Endothelial cell (in vitro differentiated cells): ENCODE measurements around the gene ECT2. TPM values are rescaled to one million over a fixed set of nuclear protein-coding genes. Genes with fewer than 3 reads are reported as not detected.
"Not testable (repeated sequence)": the region's sequence is repeated elsewhere in the genome, so short reads cannot be mapped to it uniquely, and the experiment has no call there.

ENCODE experiments used
- DNase-seq: peaks from one replicate; pipeline ENCODE4 v3.0.0; 2021; ENCODE audit warnings: low spot score
- H3K27ac Mint-ChIP-seq: one replicate; pipeline ENCODE4 v1.8.0; 2021; ENCODE audit warnings: mixed read lengths, inconsistent platforms; ENCODE audit not compliant: unreplicated experiment
- H3K27me3 Mint-ChIP-seq: one replicate; pipeline ENCODE4 v1.8.0; 2021; ENCODE audit warnings: mild to moderate bottlenecking, moderate library complexity, mixed read lengths, inconsistent platforms; ENCODE audit not compliant: unreplicated experiment
- H3K36me3 Mint-ChIP-seq: one replicate; pipeline ENCODE4 v1.8.0; 2021; ENCODE audit warnings: mild to moderate bottlenecking, low read depth, mixed read lengths, inconsistent platforms; ENCODE audit not compliant: unreplicated experiment
- H3K4me1 Mint-ChIP-seq: one replicate; pipeline ENCODE4 v1.8.0; 2021; ENCODE audit warnings: mild to moderate bottlenecking, mixed read lengths, inconsistent platforms; ENCODE audit not compliant: unreplicated experiment
- H3K4me3 Mint-ChIP-seq: one replicate; pipeline ENCODE4 v1.8.0; 2021; ENCODE audit warnings: mild to moderate bottlenecking, mixed read lengths, inconsistent platforms; ENCODE audit not compliant: unreplicated experiment
- H3K9me3 Mint-ChIP-seq: one replicate; pipeline ENCODE4 v1.8.0; 2021; ENCODE audit warnings: mixed read lengths, inconsistent platforms; ENCODE audit not compliant: unreplicated experiment
- CTCF ChIP-seq: fragments of 200-600 bp; sonication (generic); IDR thresholded peaks from one replicate; pipeline ENCODE4 v1.5.0; 2021; ENCODE audit warnings: antibody characterized with exemption; ENCODE audit not compliant: unreplicated experiment
- total RNA-seq: library from RNA; stranded (reverse); fragmentation: NEBNext Ultra II Directional; extraction: Animal tissue kit (Norgen Biotek cat#: 25700); gene quantifications from one replicate; pipeline ENCODE4 v1.2.1, GENCODE V29; 2021; ENCODE audit not compliant: unreplicated experiment

The ECT2 gene
- total RNA-seq, 1 donor from 2014 or later, result 18.0 TPM

DNA sequence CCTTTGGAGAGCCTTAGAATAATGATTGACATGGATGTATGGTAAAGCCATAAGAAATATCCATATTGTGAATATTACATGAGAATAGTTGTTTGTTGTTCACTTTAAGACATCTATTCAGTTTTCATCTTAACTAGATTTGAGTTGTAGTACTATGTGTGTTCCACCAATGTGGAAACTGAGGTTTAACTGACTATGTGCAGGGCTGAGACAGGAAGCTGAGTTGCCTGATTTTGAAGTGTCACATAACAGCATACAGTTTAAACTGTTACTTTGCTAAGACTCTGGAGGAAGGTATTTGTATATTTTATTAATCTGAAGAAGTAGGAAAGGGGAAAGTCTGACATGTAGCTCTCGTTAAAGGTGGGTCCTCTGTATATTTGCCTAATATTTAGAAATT, 2.1 kb downstream of the ECT2 start:
- Mint-ChIP-seq H3K36me3 (peaks cover 8% of the 10 kb centered on the region), H3K27me3 (peaks cover 7% of the 10 kb centered on the region), H3K4me3 (no peak overlapping the region), H3K9me3 (no peaks in the 10 kb centered on the region), H3K27ac (no peak overlapping the region), H3K4me1 (peaks cover 22% of the 10 kb centered on the region)
- TF ChIP-seq CTCF, result no peak
- no peak for DNase-seq

GRCh38 chr3:172753125-172753524, 2.6 kb downstream of the ECT2 start:
- peaks cover 22% of the 10 kb centered on the region for H3K4me1 Mint-ChIP-seq
- no peak for TF ChIP-seq CTCF

DNA sequence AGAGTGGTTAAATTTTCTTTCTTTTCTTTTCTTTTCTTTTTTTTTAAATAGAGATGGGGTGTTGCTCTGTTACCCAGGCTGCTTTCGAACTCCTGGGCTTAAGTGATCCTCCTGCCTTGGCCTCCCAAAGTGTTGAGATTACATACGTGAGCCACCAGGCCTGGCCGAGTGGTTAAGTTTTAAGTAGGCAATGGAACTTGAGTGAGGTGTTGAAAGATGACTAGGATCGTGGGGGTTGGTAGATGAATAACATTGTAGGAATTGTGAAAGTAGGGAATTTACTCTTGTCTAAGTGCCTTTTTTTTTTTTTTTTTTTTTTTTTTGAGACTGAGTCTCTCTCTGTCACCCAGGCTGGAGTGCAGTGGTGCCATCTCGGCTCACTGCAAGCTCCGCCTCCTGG, 9.9 kb downstream of the ECT2 start:
- not testable (repeated sequence) for DNase-seq, H3K36me3 Mint-ChIP-seq, H3K4me3 Mint-ChIP-seq, H3K27ac Mint-ChIP-seq, H3K9me3 Mint-ChIP-seq, H3K27me3 Mint-ChIP-seq, H3K4me1 Mint-ChIP-seq

More at GRCh38 chr3:172753125-172753524, 2.6 kb downstream of the ECT2 start:
- Mint-ChIP-seq H3K27ac (no peak overlapping the region), H3K4me3 (no peak overlapping the region), H3K9me3 (no peaks in the 10 kb centered on the region), H3K27me3 (peaks cover 7% of the 10 kb centered on the region), H3K36me3 (peaks cover 8% of the 10 kb centered on the region)
- DNase-seq, result no peak

DNA sequence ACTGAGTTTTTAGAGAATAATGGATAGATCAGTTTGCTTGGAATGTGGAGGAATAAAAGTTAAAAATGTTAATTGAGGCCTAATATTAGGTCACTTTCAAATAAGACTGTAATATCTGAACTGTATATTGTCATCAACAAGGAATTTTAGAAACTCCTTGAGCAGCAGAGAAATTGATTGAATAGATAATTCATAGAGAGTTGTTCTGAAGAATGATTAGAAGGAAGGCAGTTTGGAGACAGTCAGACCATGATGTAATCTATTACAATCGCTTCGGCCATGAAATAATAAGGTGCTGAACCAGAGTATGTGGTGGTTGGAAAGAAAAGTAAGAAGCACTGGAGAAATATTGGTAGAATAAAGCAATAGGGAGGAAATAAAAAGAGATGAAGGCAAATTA, 15.7 kb downstream of the ECT2 start:
- H3K36me3 Mint-ChIP-seq, result peaks cover 18% of the 10 kb centered on the region

DNA sequence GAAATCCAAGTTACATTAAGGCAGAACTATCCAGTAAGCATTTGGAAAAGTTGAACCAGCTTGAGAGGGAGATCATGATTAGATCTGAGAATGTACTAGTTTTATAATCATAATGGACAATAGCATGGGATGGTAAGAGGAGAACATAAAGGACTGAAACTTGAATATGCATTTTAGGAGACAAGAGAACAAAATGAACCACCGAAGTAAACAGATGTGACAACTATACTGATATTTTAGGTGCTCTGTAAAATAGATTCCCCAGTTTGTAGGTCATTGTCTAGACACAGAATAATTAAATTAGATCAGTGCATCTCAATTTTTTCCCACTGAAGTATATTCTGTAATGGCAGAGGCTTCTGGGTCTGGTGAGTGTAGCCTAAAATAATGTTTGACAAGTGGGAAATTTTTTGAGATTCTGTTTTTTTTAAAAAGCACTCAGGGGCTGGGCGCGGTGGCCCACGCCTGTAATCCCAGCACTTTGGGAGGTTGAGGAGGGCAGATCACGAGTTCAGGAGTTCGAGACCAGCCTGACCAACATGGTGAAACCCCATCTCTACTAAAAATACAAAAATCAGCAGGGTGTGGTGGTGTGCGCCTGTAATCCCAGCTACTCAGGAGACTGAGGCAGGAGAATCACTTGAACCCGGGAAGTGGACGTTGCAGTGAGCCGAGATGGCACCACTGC, 16.3 kb downstream of the ECT2 start:
- Mint-ChIP-seq H3K27me3 (no peaks in the 10 kb centered on the region), H3K4me1 (no peaks in the 10 kb centered on the region), H3K36me3 (peaks cover 18% of the 10 kb centered on the region), H3K9me3 (no peaks in the 10 kb centered on the region), H3K27ac (no peak overlapping the region), H3K4me3 (no peak overlapping the region)
- no peak for DNase-seq
- TF ChIP-seq CTCF, result no peak

More for the DNA sequence above, 15.7 kb downstream of the ECT2 start:
- Mint-ChIP-seq H3K4me1 (no peaks in the 10 kb centered on the region), H3K27ac (no peak overlapping the region), H3K27me3 (no peaks in the 10 kb centered on the region), H3K9me3 (no peaks in the 10 kb centered on the region), H3K4me3 (no peak overlapping the region)
- no peak for DNase-seq
- no peak for TF ChIP-seq CTCF
